Measurements from ENCODE around the gene FAAH2.
"Not testable (repeated sequence)": the region's sequence is repeated elsewhere in the genome, so short reads cannot be mapped to it uniquely, and the experiment has no call there.

The FAAH2 gene

GRCh38 chrX:57394162-57394561 is 107.7 kb downstream of the FAAH2 start:
- not testable (repeated sequence) for DNase-seq

- DNase-seq = not testable (repeated sequence)
Observed at GRCh38 chrX:57403191-57403590, 116.7 kb downstream of the FAAH2 start.

- no peak for DNase-seq
Observed at GRCh38 chrX:57406149-57406548, 119.6 kb downstream of the FAAH2 start.

GRCh38 chrX:57417827-57418226 is 131.3 kb downstream of the FAAH2 start:
- DNase-seq = no peak

- DNase-seq = no peak
Observed at GRCh38 chrX:57422289-57422688, 135.8 kb downstream of the FAAH2 start.

- DNase-seq = no peak
Observed at GRCh38 chrX:57422790-57423189, 136.3 kb downstream of the FAAH2 start.

GRCh38 chrX:57445076-57445475 is 158.6 kb downstream of the FAAH2 start:
- DNase-seq = no peak

GRCh38 chrX:57445832-57446231 is 159.3 kb downstream of the FAAH2 start:
- DNase-seq = no peak

- no peak for DNase-seq
Observed at GRCh38 chrX:57447856-57448255, 161.3 kb downstream of the FAAH2 start.

- no peak for DNase-seq
Observed at GRCh38 chrX:57451426-57452020, 165.0 kb downstream of the FAAH2 start.

GRCh38 chrX:57453901-57454300 is 167.4 kb downstream of the FAAH2 start:
- DNase-seq = peak; percentile 18 to 27 (median 20)

- no peak for DNase-seq
Observed at GRCh38 chrX:57481514-57481913, 195.0 kb downstream of the FAAH2 start.

- no peak for DNase-seq
Observed at GRCh38 chrX:57516491-57516890, 230.0 kb downstream of the FAAH2 start.

- DNase-seq = no peak
Observed at GRCh38 chrX:57519578-57520118, 233.1 kb downstream of the FAAH2 start.

GRCh38 chrX:57528670-57529255 is 242.3 kb downstream of the FAAH2 start:
- no peak for DNase-seq

Measured in suppressor macrophage treated with lipopolysaccharide for 1 hour (primary cell).